GM21390 (cell line): Measurements from ENCODE around the gene RGS8.

ENCODE experiments used
- ATAC-seq: cut with Tn5 transposase; IDR thresholded peaks from one replicate; pipeline ENCODE4 v1.9.1; 2021; ENCODE audit not compliant: unreplicated experiment

RGS8 gene

GRCh38 chr1:182642461-182642860 is 41.9 kb downstream of the RGS8 start:
- ATAC-seq, result no peak

DNA sequence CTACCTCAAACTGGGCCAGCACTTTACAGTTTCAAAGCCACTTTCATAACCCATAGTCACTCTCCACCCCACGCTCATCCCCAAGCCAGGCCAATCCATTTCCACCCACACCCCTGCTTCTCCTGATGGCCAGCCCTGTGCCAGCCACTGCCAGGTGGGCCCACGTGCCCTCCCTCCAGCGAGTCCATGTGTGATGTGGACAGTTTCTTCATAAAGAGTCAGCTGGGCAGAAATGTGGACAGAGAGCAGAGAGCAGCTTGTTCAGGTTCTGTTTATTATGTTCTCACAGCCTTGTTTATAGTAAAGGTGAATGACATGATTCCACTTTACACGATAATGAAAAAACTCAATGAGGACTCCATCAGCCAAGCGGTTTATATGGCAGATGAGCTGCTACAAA is 42.8 kb downstream of the RGS8 start:
- ATAC-seq, result no peak

DNA sequence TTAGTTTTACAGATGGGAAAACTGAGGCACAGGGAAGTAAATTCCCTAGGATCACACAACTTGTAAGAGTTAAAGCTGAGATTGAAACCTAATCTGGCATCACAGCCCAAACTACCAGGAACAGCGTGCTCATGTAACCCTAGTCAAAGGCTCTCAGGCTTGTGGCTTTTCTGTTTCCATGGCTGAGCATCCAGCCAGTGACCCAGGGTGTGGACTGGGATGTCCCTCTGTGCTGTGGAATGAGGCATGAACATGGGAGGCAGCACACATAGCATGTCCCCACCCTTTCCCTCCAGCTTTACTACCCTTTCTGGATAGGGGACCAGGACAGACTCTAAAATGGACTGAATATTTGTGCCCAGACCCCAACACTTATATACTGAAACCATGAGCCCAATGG is 45.1 kb downstream of the RGS8 start:
- ATAC-seq, result no peak

- ATAC-seq, result no peak
Measured at GRCh38 chr1:182637769-182638168, 46.6 kb downstream of the RGS8 start.

DNA sequence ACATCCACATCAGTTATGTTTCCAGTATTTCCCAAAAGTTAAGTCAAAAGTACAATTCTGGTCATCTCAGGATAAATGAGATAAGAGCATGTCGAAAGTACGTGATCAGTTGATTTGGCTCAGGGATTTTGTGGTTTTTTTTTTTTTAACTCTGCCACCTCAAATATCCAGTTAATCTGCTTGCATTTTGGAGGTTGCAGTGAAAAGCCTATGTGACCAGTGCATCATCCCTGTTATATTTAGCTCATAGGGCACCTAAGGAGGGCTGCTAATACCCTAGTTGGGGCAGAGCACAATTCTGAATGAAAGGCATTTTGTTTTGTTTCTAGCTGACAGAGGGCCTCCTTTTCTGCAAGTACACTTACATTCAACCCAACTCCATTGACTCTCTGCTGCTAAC is 48.5 kb downstream of the RGS8 start:
- no peak for ATAC-seq
